ENCODE data around the gene OSBPL6. TPM values are rescaled to one million over a fixed set of nuclear protein-coding genes. Genes with fewer than 3 reads are reported as not detected.

Gene OSBPL6
- polyA plus RNA-seq, 1 donor from 2014 or later: 12.8 TPM

DNA sequence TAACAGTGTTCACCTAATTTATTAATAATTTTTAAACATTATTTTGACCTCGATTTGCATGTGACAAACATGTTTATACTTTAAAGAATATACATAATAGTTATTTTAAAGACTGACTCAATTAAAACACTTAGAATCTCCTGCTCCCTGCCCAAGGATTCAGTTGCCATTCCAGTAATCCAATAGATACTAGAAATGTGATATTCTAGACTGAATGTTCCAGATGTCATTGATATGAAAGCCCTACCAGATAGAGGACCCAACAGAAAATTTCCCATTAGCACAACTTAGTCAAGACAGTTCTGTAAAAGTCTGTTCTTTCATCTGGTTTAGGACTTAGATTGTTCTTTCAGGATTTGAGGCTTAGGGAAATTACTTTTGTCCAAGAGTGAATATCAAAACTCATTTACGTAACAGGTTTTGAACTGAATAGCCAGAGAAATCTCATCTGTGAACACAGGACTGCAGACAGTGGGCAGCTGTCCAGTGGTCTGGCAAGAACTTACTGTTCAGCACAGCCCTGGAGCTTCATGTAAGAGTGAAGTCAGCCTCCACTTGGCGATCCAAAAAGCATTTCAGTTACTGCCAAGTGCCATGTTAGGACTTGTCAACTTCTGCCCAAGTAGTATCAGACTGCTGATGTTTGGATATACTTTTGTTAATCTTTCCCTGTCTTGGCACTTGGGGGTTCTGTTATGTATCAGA is 77.5 kb downstream of the OSBPL6 start:
- Histone ChIP-seq H4K20me1 (ENCODE audit: insufficient read depth) (no peaks in the 10 kb centered on the region), H3K4me2 (ENCODE audit: low read length) (no peak overlapping the region), H3F3A (ENCODE audit: insufficient read depth, low read length, poor library complexity, severe bottlenecking) (no peaks in the 10 kb centered on the region), H3K4me3 (ENCODE audit: low read length) (no peak overlapping the region), H3K36me3 (ENCODE audit: insufficient read depth, low read length) (no peaks in the 10 kb centered on the region), H3K9ac (ENCODE audit: low read length) (no peak overlapping the region), H3K27me3 (ENCODE audit: insufficient read depth, low read depth, low read length) (no peaks in the 10 kb centered on the region), H2AFZ (ENCODE audit: low read depth, low read length) (no peak overlapping the region), H3K9me3 (ENCODE audit: low read length) (no peaks in the 10 kb centered on the region), H3K9me2 (ENCODE audit: insufficient read depth, low read length) (no peaks in the 10 kb centered on the region), H3K79me2 (replicated peaks; ENCODE audit: insufficient read depth, low read length) (no peaks in the 10 kb centered on the region), H3K27ac (ENCODE audit: low read length) (no peak overlapping the region)
- TF ChIP-seq, protein P1, sequence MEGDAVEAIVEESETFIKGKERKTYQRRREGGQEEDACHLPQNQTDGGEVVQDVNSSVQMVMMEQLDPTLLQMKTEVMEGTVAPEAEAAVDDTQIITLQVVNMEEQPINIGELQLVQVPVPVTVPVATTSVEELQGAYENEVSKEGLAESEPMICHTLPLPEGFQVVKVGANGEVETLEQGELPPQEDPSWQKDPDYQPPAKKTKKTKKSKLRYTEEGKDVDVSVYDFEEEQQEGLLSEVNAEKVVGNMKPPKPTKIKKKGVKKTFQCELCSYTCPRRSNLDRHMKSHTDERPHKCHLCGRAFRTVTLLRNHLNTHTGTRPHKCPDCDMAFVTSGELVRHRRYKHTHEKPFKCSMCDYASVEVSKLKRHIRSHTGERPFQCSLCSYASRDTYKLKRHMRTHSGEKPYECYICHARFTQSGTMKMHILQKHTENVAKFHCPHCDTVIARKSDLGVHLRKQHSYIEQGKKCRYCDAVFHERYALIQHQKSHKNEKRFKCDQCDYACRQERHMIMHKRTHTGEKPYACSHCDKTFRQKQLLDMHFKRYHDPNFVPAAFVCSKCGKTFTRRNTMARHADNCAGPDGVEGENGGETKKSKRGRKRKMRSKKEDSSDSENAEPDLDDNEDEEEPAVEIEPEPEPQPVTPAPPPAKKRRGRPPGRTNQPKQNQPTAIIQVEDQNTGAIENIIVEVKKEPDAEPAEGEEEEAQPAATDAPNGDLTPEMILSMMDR (IDR thresholded peaks at IDR 0.05; ENCODE audit: poor library complexity, severe bottlenecking): no peak
- TF ChIP-seq RAD21 (conservative IDR thresholded peaks at IDR 0.05): no peak
- no peak for TF ChIP-seq SMC3 (conservative IDR thresholded peaks at IDR 0.05; ENCODE audit: poor library complexity)
- TF ChIP-seq, protein P2, sequence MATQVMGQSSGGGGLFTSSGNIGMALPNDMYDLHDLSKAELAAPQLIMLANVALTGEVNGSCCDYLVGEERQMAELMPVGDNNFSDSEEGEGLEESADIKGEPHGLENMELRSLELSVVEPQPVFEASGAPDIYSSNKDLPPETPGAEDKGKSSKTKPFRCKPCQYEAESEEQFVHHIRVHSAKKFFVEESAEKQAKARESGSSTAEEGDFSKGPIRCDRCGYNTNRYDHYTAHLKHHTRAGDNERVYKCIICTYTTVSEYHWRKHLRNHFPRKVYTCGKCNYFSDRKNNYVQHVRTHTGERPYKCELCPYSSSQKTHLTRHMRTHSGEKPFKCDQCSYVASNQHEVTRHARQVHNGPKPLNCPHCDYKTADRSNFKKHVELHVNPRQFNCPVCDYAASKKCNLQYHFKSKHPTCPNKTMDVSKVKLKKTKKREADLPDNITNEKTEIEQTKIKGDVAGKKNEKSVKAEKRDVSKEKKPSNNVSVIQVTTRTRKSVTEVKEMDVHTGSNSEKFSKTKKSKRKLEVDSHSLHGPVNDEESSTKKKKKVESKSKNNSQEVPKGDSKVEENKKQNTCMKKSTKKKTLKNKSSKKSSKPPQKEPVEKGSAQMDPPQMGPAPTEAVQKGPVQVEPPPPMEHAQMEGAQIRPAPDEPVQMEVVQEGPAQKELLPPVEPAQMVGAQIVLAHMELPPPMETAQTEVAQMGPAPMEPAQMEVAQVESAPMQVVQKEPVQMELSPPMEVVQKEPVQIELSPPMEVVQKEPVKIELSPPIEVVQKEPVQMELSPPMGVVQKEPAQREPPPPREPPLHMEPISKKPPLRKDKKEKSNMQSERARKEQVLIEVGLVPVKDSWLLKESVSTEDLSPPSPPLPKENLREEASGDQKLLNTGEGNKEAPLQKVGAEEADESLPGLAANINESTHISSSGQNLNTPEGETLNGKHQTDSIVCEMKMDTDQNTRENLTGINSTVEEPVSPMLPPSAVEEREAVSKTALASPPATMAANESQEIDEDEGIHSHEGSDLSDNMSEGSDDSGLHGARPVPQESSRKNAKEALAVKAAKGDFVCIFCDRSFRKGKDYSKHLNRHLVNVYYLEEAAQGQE (IDR thresholded peaks at IDR 0.05; ENCODE audit: borderline replicate concordance): no peak
- TF ChIP-seq MXI1 (conservative IDR thresholded peaks at IDR 0.05; ENCODE audit: poor library complexity, severe bottlenecking): no peak
- no peak for TF ChIP-seq EZH2 (IDR thresholded peaks at IDR 0.05; ENCODE audit: borderline replicate concordance, insufficient read depth, low read length, poor library complexity, severe bottlenecking)
- no peak for TF ChIP-seq EP300 (conservative IDR thresholded peaks at IDR 0.05; ENCODE audit: poor library complexity, severe bottlenecking)
- TF ChIP-seq POLR2AphosphoS5 (IDR thresholded peaks at IDR 0.05): no peak
- TF ChIP-seq TAF1 (IDR thresholded peaks at IDR 0.05; ENCODE audit: low read depth): no peak

DNA sequence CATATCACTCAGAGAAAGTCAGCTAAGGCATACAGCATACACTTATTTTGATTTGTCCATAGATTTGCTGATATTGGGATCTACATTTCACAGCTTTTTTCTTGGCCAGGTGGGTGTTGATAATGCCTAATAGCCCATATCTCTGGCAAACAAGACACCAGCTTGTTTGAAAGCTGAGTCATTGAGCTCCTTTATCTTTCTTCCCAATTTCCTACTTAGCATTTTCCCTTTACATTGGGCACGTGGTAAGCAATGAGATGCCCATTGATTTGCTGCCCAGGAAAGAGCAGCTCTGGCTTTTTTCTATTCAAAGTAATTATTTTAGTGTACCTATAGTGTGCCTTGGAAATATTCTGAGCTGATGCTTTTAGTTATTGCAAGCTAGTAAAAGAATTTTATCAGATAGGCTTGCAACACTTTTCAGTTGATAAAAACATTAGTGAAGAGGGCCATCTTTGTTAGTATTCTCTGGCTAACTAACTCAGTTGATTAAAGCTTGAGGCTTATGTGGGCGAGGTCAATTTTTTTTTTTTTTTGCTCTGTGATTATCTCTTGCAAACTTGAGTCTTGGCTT is 79.6 kb downstream of the OSBPL6 start:
- TF ChIP-seq POLR2AphosphoS5 (IDR thresholded peaks at IDR 0.05) (no peak), TAF1 (IDR thresholded peaks at IDR 0.05; ENCODE audit: low read depth) (no peak), MXI1 (conservative IDR thresholded peaks at IDR 0.05; ENCODE audit: poor library complexity, severe bottlenecking) (no peak), EZH2 (IDR thresholded peaks at IDR 0.05; ENCODE audit: borderline replicate concordance, insufficient read depth, low read length, poor library complexity, severe bottlenecking) (no peak), EP300 (conservative IDR thresholded peaks at IDR 0.05; ENCODE audit: poor library complexity, severe bottlenecking) (no peak), SMC3 (conservative IDR thresholded peaks at IDR 0.05; ENCODE audit: poor library complexity) (no peak), RAD21 (conservative IDR thresholded peaks at IDR 0.05) (no peak)
- TF ChIP-seq, protein P2 (IDR thresholded peaks at IDR 0.05; ENCODE audit: borderline replicate concordance): no peak
- TF ChIP-seq, protein P1 (IDR thresholded peaks at IDR 0.05; ENCODE audit: poor library complexity, severe bottlenecking): no peak
- Histone ChIP-seq H3K79me2 (replicated peaks; ENCODE audit: insufficient read depth, low read length) (no peaks in the 10 kb centered on the region), H3K4me3 (ENCODE audit: low read length) (no peak overlapping the region), H3F3A (ENCODE audit: insufficient read depth, low read length, poor library complexity, severe bottlenecking) (no peaks in the 10 kb centered on the region), H3K4me2 (ENCODE audit: low read length) (no peak overlapping the region), H3K9me2 (ENCODE audit: insufficient read depth, low read length) (no peaks in the 10 kb centered on the region), H4K20me1 (ENCODE audit: insufficient read depth) (no peaks in the 10 kb centered on the region), H3K27me3 (ENCODE audit: insufficient read depth, low read depth, low read length) (no peaks in the 10 kb centered on the region), H3K9me3 (ENCODE audit: low read length) (no peaks in the 10 kb centered on the region), H3K36me3 (ENCODE audit: insufficient read depth, low read length) (no peaks in the 10 kb centered on the region), H3K9ac (ENCODE audit: low read length) (no peak overlapping the region), H3K27ac (ENCODE audit: low read length) (no peak overlapping the region), H2AFZ (ENCODE audit: low read depth, low read length) (no peak overlapping the region)
